ENCODE data around the gene PHC2. TPM values are rescaled to one million over a fixed set of nuclear protein-coding genes. Genes with fewer than 3 reads are reported as not detected.

PHC2 gene
- total and polyA plus RNA-seq, 2 of the 13 experiments (the other 11 are each of a cell fraction or from before 2014, with no cell fraction given) = 52.5 to 84.9 TPM

DNA sequence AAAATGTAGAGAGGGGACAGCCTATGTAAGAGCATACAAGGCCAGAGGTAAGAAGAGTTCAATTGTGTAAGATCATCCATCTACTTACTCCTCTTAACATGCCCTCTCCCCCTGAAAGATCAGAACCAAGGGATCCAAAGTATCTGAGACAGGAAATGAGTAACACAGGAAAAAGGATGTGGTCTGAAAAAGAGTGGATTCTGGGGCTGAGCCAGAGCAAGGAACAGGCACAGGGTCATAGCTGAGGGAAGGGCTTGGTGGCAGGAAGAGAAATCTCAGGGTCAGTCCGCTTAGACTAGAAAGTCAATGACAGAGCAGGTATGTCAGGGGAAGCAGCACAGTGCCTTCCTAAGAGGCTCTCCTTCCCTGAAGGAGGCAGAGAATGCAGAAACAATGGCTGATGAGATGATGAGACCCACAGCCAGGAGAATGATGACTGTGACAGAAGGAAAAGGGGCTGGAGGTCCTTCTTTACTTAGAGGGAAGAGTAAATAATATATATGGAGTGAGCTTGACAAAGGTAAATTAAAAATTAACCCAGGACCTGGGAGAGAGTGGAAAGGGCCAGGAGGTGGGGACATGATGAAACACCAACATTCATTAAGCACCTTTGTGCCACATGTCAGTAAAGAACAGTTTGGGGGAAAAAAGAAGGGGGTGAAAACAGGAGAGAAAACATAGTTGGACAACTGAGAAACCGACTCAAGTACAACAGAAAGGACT is 83.8 kb downstream of the PHC2 start (continued):
- peak; percentile 40; the same call in 1 of the 2 replicates for TF ChIP-seq GABPB1 (CRISPR knock-in tag; IDR thresholded peaks at IDR 0.05)
- no peak for TF ChIP-seq ZNF672 (CRISPR knock-in tag; IDR thresholded peaks at IDR 0.05)
- TF ChIP-seq, protein P1, sequence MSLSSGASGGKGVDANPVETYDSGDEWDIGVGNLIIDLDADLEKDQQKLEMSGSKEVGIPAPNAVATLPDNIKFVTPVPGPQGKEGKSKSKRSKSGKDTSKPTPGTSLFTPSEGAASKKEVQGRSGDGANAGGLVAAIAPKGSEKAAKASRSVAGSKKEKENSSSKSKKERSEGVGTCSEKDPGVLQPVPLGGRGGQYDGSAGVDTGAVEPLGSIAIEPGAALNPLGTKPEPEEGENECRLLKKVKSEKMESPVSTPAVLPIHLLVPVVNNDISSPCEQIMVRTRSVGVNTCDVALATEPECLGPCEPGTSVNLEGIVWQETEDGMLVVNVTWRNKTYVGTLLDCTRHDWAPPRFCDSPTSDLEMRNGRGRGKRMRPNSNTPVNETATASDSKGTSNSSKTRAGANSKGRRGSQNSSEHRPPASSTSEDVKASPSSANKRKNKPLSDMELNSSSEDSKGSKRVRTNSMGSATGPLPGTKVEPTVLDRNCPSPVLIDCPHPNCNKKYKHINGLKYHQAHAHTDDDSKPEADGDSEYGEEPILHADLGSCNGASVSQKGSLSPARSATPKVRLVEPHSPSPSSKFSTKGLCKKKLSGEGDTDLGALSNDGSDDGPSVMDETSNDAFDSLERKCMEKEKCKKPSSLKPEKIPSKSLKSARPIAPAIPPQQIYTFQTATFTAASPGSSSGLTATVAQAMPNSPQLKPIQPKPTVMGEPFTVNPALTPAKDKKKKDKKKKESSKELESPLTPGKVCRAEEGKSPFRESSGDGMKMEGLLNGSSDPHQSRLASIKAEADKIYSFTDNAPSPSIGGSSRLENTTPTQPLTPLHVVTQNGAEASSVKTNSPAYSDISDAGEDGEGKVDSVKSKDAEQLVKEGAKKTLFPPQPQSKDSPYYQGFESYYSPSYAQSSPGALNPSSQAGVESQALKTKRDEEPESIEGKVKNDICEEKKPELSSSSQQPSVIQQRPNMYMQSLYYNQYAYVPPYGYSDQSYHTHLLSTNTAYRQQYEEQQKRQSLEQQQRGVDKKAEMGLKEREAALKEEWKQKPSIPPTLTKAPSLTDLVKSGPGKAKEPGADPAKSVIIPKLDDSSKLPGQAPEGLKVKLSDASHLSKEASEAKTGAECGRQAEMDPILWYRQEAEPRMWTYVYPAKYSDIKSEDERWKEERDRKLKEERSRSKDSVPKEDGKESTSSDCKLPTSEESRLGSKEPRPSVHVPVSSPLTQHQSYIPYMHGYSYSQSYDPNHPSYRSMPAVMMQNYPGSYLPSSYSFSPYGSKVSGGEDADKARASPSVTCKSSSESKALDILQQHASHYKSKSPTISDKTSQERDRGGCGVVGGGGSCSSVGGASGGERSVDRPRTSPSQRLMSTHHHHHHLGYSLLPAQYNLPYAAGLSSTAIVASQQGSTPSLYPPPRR (CRISPR knock-in tag; IDR thresholded peaks at IDR 0.05; ENCODE audit: borderline replicate concordance) = peak; percentile 57; the same call in 1 of the 2 replicates
- no peak for TF ChIP-seq ZNF563 (CRISPR knock-in tag; IDR thresholded peaks at IDR 0.05)
- TF ChIP-seq, protein P2, sequence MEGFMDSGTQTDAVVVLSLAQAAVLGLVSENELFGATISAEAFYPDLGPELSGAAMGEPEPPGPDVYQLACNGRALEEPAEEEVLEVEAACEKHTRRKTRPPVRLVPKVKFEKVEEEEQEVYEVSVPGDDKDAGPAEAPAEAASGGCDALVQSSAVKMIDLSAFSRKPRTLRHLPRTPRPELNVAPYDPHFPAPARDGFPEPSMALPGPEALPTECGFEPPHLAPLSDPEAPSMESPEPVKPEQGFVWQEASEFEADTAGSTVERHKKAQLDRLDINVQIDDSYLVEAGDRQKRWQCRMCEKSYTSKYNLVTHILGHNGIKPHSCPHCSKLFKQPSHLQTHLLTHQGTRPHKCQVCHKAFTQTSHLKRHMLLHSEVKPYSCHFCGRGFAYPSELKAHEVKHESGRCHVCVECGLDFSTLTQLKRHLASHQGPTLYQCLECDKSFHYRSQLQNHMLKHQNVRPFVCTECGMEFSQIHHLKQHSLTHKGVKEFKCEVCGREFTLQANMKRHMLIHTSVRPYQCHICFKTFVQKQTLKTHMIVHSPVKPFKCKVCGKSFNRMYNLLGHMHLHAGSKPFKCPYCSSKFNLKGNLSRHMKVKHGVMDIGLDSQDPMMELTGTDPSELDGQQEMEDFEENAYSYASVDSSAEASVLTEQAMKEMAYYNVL (CRISPR knock-in tag; IDR thresholded peaks at IDR 0.05; ENCODE audit: borderline replicate concordance) = peak; percentile 89; the same call in 1 of the 2 replicates
- TF ChIP-seq, protein P3, sequence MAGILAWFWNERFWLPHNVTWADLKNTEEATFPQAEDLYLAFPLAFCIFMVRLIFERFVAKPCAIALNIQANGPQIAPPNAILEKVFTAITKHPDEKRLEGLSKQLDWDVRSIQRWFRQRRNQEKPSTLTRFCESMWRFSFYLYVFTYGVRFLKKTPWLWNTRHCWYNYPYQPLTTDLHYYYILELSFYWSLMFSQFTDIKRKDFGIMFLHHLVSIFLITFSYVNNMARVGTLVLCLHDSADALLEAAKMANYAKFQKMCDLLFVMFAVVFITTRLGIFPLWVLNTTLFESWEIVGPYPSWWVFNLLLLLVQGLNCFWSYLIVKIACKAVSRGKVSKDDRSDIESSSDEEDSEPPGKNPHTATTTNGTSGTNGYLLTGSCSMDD (CRISPR knock-in tag; IDR thresholded peaks at IDR 0.05) = no peak
- TF ChIP-seq CBX5 (CRISPR knock-in tag; IDR thresholded peaks at IDR 0.05; ENCODE audit: borderline replicate concordance) = peak; percentile 73; the same call in 1 of the 2 replicates
- TF ChIP-seq, protein P4, sequence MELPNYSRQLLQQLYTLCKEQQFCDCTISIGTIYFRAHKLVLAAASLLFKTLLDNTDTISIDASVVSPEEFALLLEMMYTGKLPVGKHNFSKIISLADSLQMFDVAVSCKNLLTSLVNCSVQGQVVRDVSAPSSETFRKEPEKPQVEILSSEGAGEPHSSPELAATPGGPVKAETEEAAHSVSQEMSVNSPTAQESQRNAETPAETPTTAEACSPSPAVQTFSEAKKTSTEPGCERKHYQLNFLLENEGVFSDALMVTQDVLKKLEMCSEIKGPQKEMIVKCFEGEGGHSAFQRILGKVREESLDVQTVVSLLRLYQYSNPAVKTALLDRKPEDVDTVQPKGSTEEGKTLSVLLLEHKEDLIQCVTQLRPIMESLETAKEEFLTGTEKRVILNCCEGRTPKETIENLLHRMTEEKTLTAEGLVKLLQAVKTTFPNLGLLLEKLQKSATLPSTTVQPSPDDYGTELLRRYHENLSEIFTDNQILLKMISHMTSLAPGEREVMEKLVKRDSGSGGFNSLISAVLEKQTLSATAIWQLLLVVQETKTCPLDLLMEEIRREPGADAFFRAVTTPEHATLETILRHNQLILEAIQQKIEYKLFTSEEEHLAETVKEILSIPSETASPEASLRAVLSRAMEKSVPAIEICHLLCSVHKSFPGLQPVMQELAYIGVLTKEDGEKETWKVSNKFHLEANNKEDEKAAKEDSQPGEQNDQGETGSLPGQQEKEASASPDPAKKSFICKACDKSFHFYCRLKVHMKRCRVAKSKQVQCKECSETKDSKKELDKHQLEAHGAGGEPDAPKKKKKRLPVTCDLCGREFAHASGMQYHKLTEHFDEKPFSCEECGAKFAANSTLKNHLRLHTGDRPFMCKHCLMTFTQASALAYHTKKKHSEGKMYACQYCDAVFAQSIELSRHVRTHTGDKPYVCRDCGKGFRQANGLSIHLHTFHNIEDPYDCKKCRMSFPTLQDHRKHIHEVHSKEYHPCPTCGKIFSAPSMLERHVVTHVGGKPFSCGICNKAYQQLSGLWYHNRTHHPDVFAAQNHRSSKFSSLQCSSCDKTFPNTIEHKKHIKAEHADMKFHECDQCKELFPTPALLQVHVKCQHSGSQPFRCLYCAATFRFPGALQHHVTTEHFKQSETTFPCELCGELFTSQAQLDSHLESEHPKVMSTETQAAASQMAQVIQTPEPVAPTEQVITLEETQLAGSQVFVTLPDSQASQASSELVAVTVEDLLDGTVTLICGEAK (IDR thresholded peaks at IDR 0.05) = no peak
- TF ChIP-seq, protein P4 (CRISPR knock-in tag; IDR thresholded peaks at IDR 0.05) = no peak
- no peak; the same call in 1 of the 2 replicates for TF ChIP-seq ZNF264 (CRISPR knock-in tag; IDR thresholded peaks at IDR 0.05)
- TF ChIP-seq NFATC3 (CRISPR knock-in tag; IDR thresholded peaks at IDR 0.05) = no peak

All from HepG2 (cell line).